GM08714 (cell line): ENCODE results near the gene MAP4K2.

Experiments used
- H3K4me3 ChIP-seq: fragments of 200-500 bp; sonication (Bioruptor generic); 2 replicates; pipeline ENCODE4 v1.5.1; 2014; ENCODE audit warnings: mild to moderate bottlenecking, low read length, inconsistent platforms
- ZNF274 ChIP-seq: IDR thresholded peaks from 2 replicates; pipeline ENCODE4 v1.6.1; 2012; ENCODE audit warnings: mild to moderate bottlenecking, low read depth, low read length

The MAP4K2 gene

GRCh38 chr11:64744544-64745188, 58.3 kb downstream of the MAP4K2 start:
- no peak for TF ChIP-seq ZNF274
- peak overlapping the region; percentile 54; the same call in 1 of the 2 replicates for H3K4me3 ChIP-seq

- TF ChIP-seq ZNF274, result no peak
- peak within 1 kb of the TSS; percentile 54; the same call in 1 of the 2 replicates for H3K4me3 ChIP-seq
Measured at GRCh38 chr11:64743591-64744543, 59.1 kb downstream of the MAP4K2 start, which contains the start of gene RASGRP2. Gene RASGRP2 (minus strand): TSS chr11:64744142. CDS start chr11:64742866, 1,276 bp downstream.

- H3K4me3 ChIP-seq, result peak overlapping the region; percentile 54; the same call in 1 of the 2 replicates
- TF ChIP-seq ZNF274, result no peak
Measured at GRCh38 chr11:64742889-64743590, 60.0 kb downstream of the MAP4K2 start.

- no peak for TF ChIP-seq ZNF274
- peak overlapping the region; percentile 54; the same call in 1 of the 2 replicates for H3K4me3 ChIP-seq
Measured at GRCh38 chr11:64742087-64742888, 60.7 kb downstream of the MAP4K2 start.

GRCh38 chr11:64741375-64742086, 61.5 kb downstream of the MAP4K2 start:
- H3K4me3 ChIP-seq, result no peak overlapping the region
- no peak for TF ChIP-seq ZNF274

- H3K4me3 ChIP-seq, result no peak overlapping the region
- no peak for TF ChIP-seq ZNF274
Measured at GRCh38 chr11:64739871-64740270, 63.1 kb downstream of the MAP4K2 start.

- no peak overlapping the region for H3K4me3 ChIP-seq
- no peak for TF ChIP-seq ZNF274
Measured at GRCh38 chr11:64736654-64737053, 66.4 kb downstream of the MAP4K2 start.

GRCh38 chr11:64735725-64736259, 67.2 kb downstream of the MAP4K2 start:
- H3K4me3 ChIP-seq, result no peak overlapping the region
- TF ChIP-seq ZNF274, result no peak
